Glutamatergic neuron (in vitro differentiated cells): ENCODE measurements around the gene MYCN. TPM values are rescaled to one million over a fixed set of nuclear protein-coding genes. Genes with fewer than 3 reads are reported as not detected.
"Not testable (repeated sequence)": the region's sequence is repeated elsewhere in the genome, so short reads cannot be mapped to it uniquely, and the experiment has no call there.

Source experiments
- DNase-seq: peaks from one replicate; pipeline ENCODE4 v3.0.0; 2022
- H3K27ac Mint-ChIP-seq: one replicate; pipeline ENCODE4 v1.8.0; 2020; ENCODE audit warnings: mild to moderate bottlenecking, mixed read lengths, inconsistent platforms; ENCODE audit not compliant: unreplicated experiment
- H3K27me3 Mint-ChIP-seq: one replicate; pipeline ENCODE4 v1.8.0; 2020; ENCODE audit warnings: mild to moderate bottlenecking, moderate library complexity, mixed read lengths, inconsistent platforms; ENCODE audit not compliant: unreplicated experiment
- H3K36me3 Mint-ChIP-seq: one replicate; pipeline ENCODE4 v1.8.0; 2020; ENCODE audit warnings: mild to moderate bottlenecking, mixed read lengths, inconsistent platforms; ENCODE audit not compliant: unreplicated experiment
- H3K4me1 Mint-ChIP-seq: one replicate; pipeline ENCODE4 v1.8.0; 2020; ENCODE audit warnings: mild to moderate bottlenecking, low read depth, mixed read lengths, inconsistent platforms; ENCODE audit not compliant: unreplicated experiment
- H3K4me3 Mint-ChIP-seq: one replicate; pipeline ENCODE4 v1.8.0; 2020; ENCODE audit warnings: mild to moderate bottlenecking, mixed read lengths, inconsistent platforms; ENCODE audit not compliant: unreplicated experiment
- H3K9me3 Mint-ChIP-seq: one replicate; pipeline ENCODE4 v1.8.0; 2020; ENCODE audit warnings: mild to moderate bottlenecking, moderate library complexity, mixed read lengths, inconsistent platforms; ENCODE audit not compliant: unreplicated experiment
- CTCF ChIP-seq: fragments of 200-600 bp; sonication (generic); IDR thresholded peaks from one replicate; pipeline ENCODE4 v1.5.0; 2021; ENCODE audit not compliant: partially characterized antibody, unreplicated experiment
- total RNA-seq: library from RNA; stranded (reverse); fragmentation: NEBNext Ultra II Directional; extraction: Animal tissue kit (Norgen Biotek cat#: 25700); gene quantifications from one replicate; pipeline ENCODE4 v1.2.1, GENCODE V29; 2021; ENCODE audit not compliant: unreplicated experiment

Gene MYCN
- total RNA-seq, 1 donor from 2014 or later: 43.8 TPM

GRCh38 chr2:15909157-15909556 lies 31.2 kb upstream of the MYCN start:
- DNase-seq: no peak
- peaks cover 7% of the 10 kb centered on the region for H3K4me1 Mint-ChIP-seq
- H3K4me3 Mint-ChIP-seq: no peak overlapping the region
- peaks cover 2% of the 10 kb centered on the region for H3K9me3 Mint-ChIP-seq
- no peak overlapping the region for H3K27ac Mint-ChIP-seq
- peaks cover 4% of the 10 kb centered on the region for H3K27me3 Mint-ChIP-seq
- no peak for TF ChIP-seq CTCF
- no peaks in the 10 kb centered on the region for H3K36me3 Mint-ChIP-seq

- Mint-ChIP-seq H3K36me3 (no peaks in the 10 kb centered on the region), H3K27me3 (peaks cover 6% of the 10 kb centered on the region), H3K27ac (no peak overlapping the region), H3K9me3 (peaks cover 2% of the 10 kb centered on the region), H3K4me3 (no peak overlapping the region), H3K4me1 (peaks cover 7% of the 10 kb centered on the region)
- no peak for DNase-seq
- TF ChIP-seq CTCF: no peak
These were observed 30.6 kb upstream of the MYCN start for GRCh38 chr2:15909736-15910135.

- not testable (repeated sequence) for H3K4me3 Mint-ChIP-seq
These were observed 29.1 kb upstream of the MYCN start for GRCh38 chr2:15911270-15911669.

GRCh38 chr2:15911686-15912085 lies 28.7 kb upstream of the MYCN start:
- no peak overlapping the region for H3K4me3 Mint-ChIP-seq
- no peak overlapping the region for H3K27ac Mint-ChIP-seq
- H3K36me3 Mint-ChIP-seq: no peaks in the 10 kb centered on the region
- DNase-seq: no peak
- H3K27me3 Mint-ChIP-seq: peaks cover 7% of the 10 kb centered on the region
- peaks cover 7% of the 10 kb centered on the region for H3K4me1 Mint-ChIP-seq
- H3K9me3 Mint-ChIP-seq: peaks cover 2% of the 10 kb centered on the region
- TF ChIP-seq CTCF: no peak

More at GRCh38 chr2:15911270-15911669, 29.1 kb upstream of the MYCN start:
- DNase-seq, H3K9me3 Mint-ChIP-seq, H3K4me1 Mint-ChIP-seq, H3K27me3 Mint-ChIP-seq, H3K27ac Mint-ChIP-seq, H3K36me3 Mint-ChIP-seq: not testable (repeated sequence)

GRCh38 chr2:15912203-15912602 lies 28.1 kb upstream of the MYCN start:
- no peak for TF ChIP-seq CTCF
- H3K9me3 Mint-ChIP-seq: peaks cover 2% of the 10 kb centered on the region
- no peaks in the 10 kb centered on the region for H3K36me3 Mint-ChIP-seq
- no peak for DNase-seq
- H3K27ac Mint-ChIP-seq: no peak overlapping the region
- H3K4me1 Mint-ChIP-seq: peaks cover 7% of the 10 kb centered on the region
- peaks cover 7% of the 10 kb centered on the region for H3K27me3 Mint-ChIP-seq
- H3K4me3 Mint-ChIP-seq: no peak overlapping the region

GRCh38 chr2:15913146-15913545 lies 27.2 kb upstream of the MYCN start:
- Mint-ChIP-seq H3K27me3 (peaks cover 8% of the 10 kb centered on the region), H3K4me1 (peaks cover 7% of the 10 kb centered on the region), H3K4me3 (no peak overlapping the region), H3K27ac (no peak overlapping the region), H3K36me3 (no peaks in the 10 kb centered on the region), H3K9me3 (peaks cover 2% of the 10 kb centered on the region)
- TF ChIP-seq CTCF: no peak
- no peak for DNase-seq
